IMR-90 (cell line): Measurements from ENCODE around the gene MYO1D. TPM values are rescaled to one million over a fixed set of nuclear protein-coding genes. Genes with fewer than 3 reads are reported as not detected.

Experiments used
- ATAC-seq: fragments of 200-7000 bp; cut with Tn5 transposase; 2 replicates; pipeline ENCODE4 v1.9.1; 2020; ENCODE audit warnings: low read depth, mild to moderate bottlenecking, moderate library complexity
- BruUV-seq: library from RNA; stranded (reverse); fragments of 400-500 nt; replicated peaks from 2 replicates; lab custom pipeline; 2021; lab: Mats Ljungman, UMichigan
- CTCF ChIA-PET: fragments of 300-600 bp; formaldehyde crosslinking; extraction: SDS; loops from one replicate; lab custom pipeline; 2021; ENCODE audit warnings: antibody characterized with exemption; lab: Yijun Ruan, JAX
- POLR2A ChIA-PET: fragments of 300-600 bp; sonication (Branson Sonifier 250); formaldehyde crosslinking; loops from one replicate; lab custom pipeline; 2022; ENCODE audit warnings: antibody characterized with exemption; ENCODE audit not compliant: unreplicated experiment; lab: Charles Lee
- DNase-seq: peaks from one replicate; pipeline ENCODE4 v3.0.0; 2013
- H2AFZ ChIP-seq: replicated peaks from 2 replicates; pipeline ENCODE3; 2013; ENCODE audit warnings: low read length, mild to moderate bottlenecking; ENCODE audit not compliant: poor library complexity
- H2AK5ac ChIP-seq: 2 replicates; pipeline ENCODE4 v1.6.1; 2013; ENCODE audit warnings: low read depth, low read length, inconsistent platforms
- H2AK9ac ChIP-seq: replicated peaks from 2 replicates; pipeline ENCODE3; 2013; ENCODE audit warnings: mild to moderate bottlenecking, low read depth, low read length, moderate library complexity; ENCODE audit not compliant: poor library complexity
- H2BK120ac ChIP-seq: 2 replicates; pipeline ENCODE4 v1.6.1; 2013; ENCODE audit warnings: low read depth, low read length, inconsistent platforms
- H2BK15ac ChIP-seq: 3 replicates; pipeline ENCODE4 v1.6.1; 2013; ENCODE audit warnings: low read depth, low read length, inconsistent platforms
- H2BK20ac ChIP-seq: 2 replicates; pipeline ENCODE4 v1.6.1; 2013; ENCODE audit warnings: low read depth, mild to moderate bottlenecking, inconsistent platforms, low read length, moderate library complexity
- H2BK5ac ChIP-seq: 2 replicates; pipeline ENCODE4 v1.6.1; 2013; ENCODE audit warnings: mild to moderate bottlenecking, low read depth, low read length, inconsistent platforms; ENCODE audit not compliant: poor library complexity, severe bottlenecking
- H3K14ac ChIP-seq: replicated peaks from 2 replicates; pipeline ENCODE4 v1.6.1; 2013; ENCODE audit warnings: low read depth, low read length, inconsistent platforms
- H3K18ac ChIP-seq: 2 replicates; pipeline ENCODE4 v1.6.1; 2013; ENCODE audit warnings: low read depth, low read length, control low read depth
- H3K23ac ChIP-seq: 2 replicates; pipeline ENCODE4 v1.6.1; 2013; ENCODE audit warnings: low read depth, low read length, inconsistent platforms
- H3K27ac ChIP-seq: 2 replicates; pipeline ENCODE4 v1.5.1; 2013; ENCODE audit warnings: mild to moderate bottlenecking, control low read depth, low read length; ENCODE audit not compliant: insufficient read depth
- H3K27me3 ChIP-seq: 2 replicates; pipeline ENCODE4 v1.6.1; 2013; ENCODE audit warnings: low read length; ENCODE audit not compliant: control insufficient read depth, insufficient read depth
- H3K36me3 ChIP-seq: 2 replicates; pipeline ENCODE4 v1.6.1; 2013; ENCODE audit warnings: low read length, mixed read lengths; ENCODE audit not compliant: control insufficient read depth, insufficient read depth
- H3K4ac ChIP-seq: 2 replicates; pipeline ENCODE4 v1.6.1; 2013; ENCODE audit warnings: low read depth, low read length, inconsistent platforms
- H3K4me1 ChIP-seq: 2 replicates; pipeline ENCODE4 v1.6.1; 2013; ENCODE audit warnings: low read length, mixed read lengths; ENCODE audit not compliant: control insufficient read depth, insufficient read depth
- H3K4me2 ChIP-seq: 2 replicates; pipeline ENCODE4 v1.6.1; 2013; ENCODE audit warnings: low read depth, mild to moderate bottlenecking, control low read depth, low read length, moderate library complexity
- H3K4me3 ChIP-seq: 2 replicates; pipeline ENCODE4 v1.5.1; 2013; ENCODE audit warnings: low read depth, mild to moderate bottlenecking, control low read depth, low read length, moderate library complexity; ENCODE audit not compliant: insufficient read depth
- H3K56ac ChIP-seq: 2 replicates; pipeline ENCODE4 v1.6.1; 2013; ENCODE audit warnings: low read length, inconsistent platforms; ENCODE audit not compliant: insufficient read depth; ENCODE audit errors: extremely low read depth
- H3K79me1 ChIP-seq, 2 experiments: 2 replicates each; pipeline ENCODE4 v1.6.1; 2013; ENCODE audit warnings: low read length in 2 of 2, inconsistent platforms in 1 of 2, low read depth in 1 of 2
- H3K9ac ChIP-seq: 2 replicates; pipeline ENCODE4 v1.6.1; 2013; ENCODE audit warnings: low read depth, low read length, control low read depth
- H3K9me1 ChIP-seq: 2 replicates; pipeline ENCODE4 v1.6.1; 2013; ENCODE audit warnings: low read length, inconsistent platforms; ENCODE audit not compliant: insufficient read depth
- H3K9me3 ChIP-seq: 2 replicates; pipeline ENCODE4 v1.6.1; 2013; ENCODE audit warnings: low read length; ENCODE audit not compliant: control insufficient read depth, insufficient read depth
- H4K20me1 ChIP-seq: 2 replicates; pipeline ENCODE4 v1.6.1; 2013; ENCODE audit warnings: low read length, inconsistent platforms; ENCODE audit not compliant: insufficient read depth
- H4K5ac ChIP-seq: 2 replicates; pipeline ENCODE4 v1.6.1; 2013; ENCODE audit warnings: mild to moderate bottlenecking, low read depth, low read length, control low read depth
- H4K8ac ChIP-seq, 2 experiments: 2 replicates each; pipeline ENCODE4 v1.6.1; 2013; ENCODE audit warnings: low read depth in 2 of 2, low read length in 2 of 2, control low read depth in 1 of 2, inconsistent platforms in 1 of 2
- H4K91ac ChIP-seq: 2 replicates; pipeline ENCODE4 v1.6.1; 2013; ENCODE audit warnings: low read depth, low read length, inconsistent platforms; ENCODE audit not compliant: insufficient read depth
- CEBPB ChIP-seq: IDR thresholded peaks from 2 replicates; pipeline ENCODE4 v1.6.1; 2012; ENCODE audit warnings: low read depth, low read length, improper control_type of control experiment
- MAFK ChIP-seq: IDR thresholded peaks from 2 replicates; pipeline ENCODE4 v1.6.1; 2012; ENCODE audit warnings: low read depth, low read length, improper control_type of control experiment
- WGBS, 2 experiments: methylation state at CpG; one replicate each; pipeline versions ENCODE4 v1.1.5 to v1.1.7; 2013; ENCODE audit warnings: missing lambda C conversion rate in 2 of 2; ENCODE audit not compliant: insufficient read length in 1 of 2; ENCODE audit errors: extremely low coverage in 2 of 2; 5-methylcytosine and 5-hydroxymethylcytosine counted together
- dilution Hi-C: fragments of 300-500 bp; cut with HindIII; formaldehyde crosslinking; loops from one replicate; pipeline ENCODE4 v1.14.3; 2018; ENCODE audit warnings: low sequenced_read_pairs; ENCODE audit not compliant: unreplicated experiment
- in situ Hi-C: fragments of 300-500 bp; cut with MboI; formaldehyde crosslinking; loops from 3 replicates; pipeline ENCODE4 v1.14.3; 2019; ENCODE audit warnings: low sequenced_read_pairs, inconsistent platforms, mixed read lengths
- intact Hi-C: fragments of 100-400 bp; cut with micrococcal nuclease; formaldehyde crosslinking; loops from 2 replicates; pipeline ENCODE4 v1.10.0; 2022
- polyA plus RNA-seq, 3 experiments: library from polyadenylated mRNA; depleted of rRNA; stranded (reverse); fragments of >200 nt; gene quantifications; 2 replicates each; pipeline ENCODE4 v1.2.3, GENCODE V29; 2012; ENCODE audit warnings: low replicate concordance in 1 of 3
- total RNA-seq: library from RNA; depleted of rRNA; stranded (reverse); fragments of >200 nt; gene quantifications from 2 replicates; pipeline ENCODE4 v1.2.3, GENCODE V29; 2012

Gene MYO1D
- total and polyA plus RNA-seq, 2 of the 4 experiments (the other 2 are of a cell fraction): 0.63 to 0.90 TPM

- no peak overlapping the region for H3K4ac ChIP-seq
- H3K56ac ChIP-seq: no peak overlapping the region
- H2AFZ ChIP-seq: no peak overlapping the region
- H4K20me1 ChIP-seq: no peaks in the 10 kb centered on the region
- DNase-seq: no peak
- H2AK9ac ChIP-seq: no peak overlapping the region
- H3K14ac ChIP-seq: no peak overlapping the region
- POLR2A ChIA-PET: no interaction called here
- no CpG with 5 or more reads among the region's 2 CpGs for WGBS, 2 experiments
- H3K79me1 ChIP-seq: no peaks in the 10 kb centered on the region
- H3K27me3 ChIP-seq: no peaks in the 10 kb centered on the region
- in situ Hi-C loops (no loop called here), dilution Hi-C loops (no loop called here), intact Hi-C loops (no loop called here)
- no peak overlapping the region for H3K4me3 ChIP-seq
- no peak overlapping the region for H2BK120ac ChIP-seq
- no TSS peak for BruUV-seq
- no peak overlapping the region for H4K91ac ChIP-seq
- no peaks in the 10 kb centered on the region for H3K9me3 ChIP-seq
- H2AK5ac ChIP-seq: no peak overlapping the region
- H3K18ac ChIP-seq: no peak overlapping the region
- no peaks in the 10 kb centered on the region for H3K36me3 ChIP-seq
- no peak overlapping the region for H3K9ac ChIP-seq
- H3K23ac ChIP-seq: no peak overlapping the region
- H3K27ac ChIP-seq: no peak overlapping the region
- no peak overlapping the region for H4K8ac ChIP-seq
- no peak overlapping the region for H4K5ac ChIP-seq
- ATAC-seq: no peak
- H2BK15ac ChIP-seq: no peak overlapping the region
- no peaks in the 10 kb centered on the region for H3K9me1 ChIP-seq
- CTCF ChIA-PET: interaction anchor here (0.6 kb wide), 1 partner anchor 34 kb away, joined by 9 read pairs; no protein-coding TSS in a partner anchor
- no peak overlapping the region for H2BK5ac ChIP-seq
- no peak overlapping the region for H2BK20ac ChIP-seq
- no peak overlapping the region for H3K4me2 ChIP-seq
- H3K4me1 ChIP-seq: no peaks in the 10 kb centered on the region
- TF ChIP-seq MAFK (no peak), CEBPB (peak; percentile 23; the same call in 1 of the 2 replicates)
These were observed 73.4 kb downstream of the MYO1D start for GRCh38 chr17:32803544-32803943.
